Skeletal muscle satellite cell (primary cell): ENCODE measurements around the gene SSRP1.

ENCODE experiments used
- H3K27me3 ChIP-seq: 2 replicates; pipeline ENCODE4 v1.7.0; 2013; ENCODE audit warnings: low read length; ENCODE audit not compliant: control insufficient read depth, insufficient read depth
- H3K36me3 ChIP-seq: 2 replicates; pipeline ENCODE4 v1.7.0; 2013; ENCODE audit warnings: mild to moderate bottlenecking, control low read depth, low read length; ENCODE audit not compliant: insufficient read depth
- H3K4me1 ChIP-seq: 2 replicates; pipeline ENCODE4 v1.7.0; 2013; ENCODE audit warnings: low read length; ENCODE audit not compliant: control insufficient read depth, insufficient read depth
- H3K4me2 ChIP-seq: 2 replicates; pipeline ENCODE4 v1.7.0; 2013; ENCODE audit warnings: mild to moderate bottlenecking, low read length
- H3K4me3 ChIP-seq: 2 replicates; pipeline ENCODE4 v1.7.0; 2013; ENCODE audit warnings: low read length
- H3K9ac ChIP-seq: 2 replicates; pipeline ENCODE4 v1.7.0; 2013; ENCODE audit warnings: mild to moderate bottlenecking, low read depth, low read length, moderate library complexity
- H3K9me3 ChIP-seq: replicated peaks from 2 replicates; pipeline ENCODE4 v1.7.0; 2013; ENCODE audit warnings: mild to moderate bottlenecking, control low read depth, low read length

The SSRP1 gene

GRCh38 chr11:57332694-57333440 lies 2.8 kb downstream of the SSRP1 start:
- Histone ChIP-seq H3K36me3 (peaks cover 63% of the 10 kb centered on the region), H3K9me3 (no peaks in the 10 kb centered on the region)

DNA sequence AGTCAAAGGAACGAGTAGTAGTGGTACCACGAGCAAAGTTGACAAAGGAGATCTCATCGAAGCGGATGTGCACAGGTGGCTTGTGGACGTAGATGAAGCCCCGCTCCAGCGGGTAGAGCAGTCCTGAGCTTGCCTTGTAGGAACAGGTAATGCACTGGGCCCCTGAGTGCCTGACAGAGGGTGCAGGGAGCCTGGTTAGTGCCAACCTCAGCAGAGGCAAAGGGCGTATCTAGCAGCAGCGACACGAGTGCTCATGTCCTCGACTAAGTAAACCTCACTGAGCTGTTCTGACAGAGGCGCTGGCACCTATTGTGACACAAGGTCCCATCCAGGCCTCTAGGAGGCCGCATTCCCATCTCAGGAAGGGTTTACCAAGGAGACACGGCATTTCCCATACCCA lies 4.0 kb downstream of the SSRP1 start:
- Histone ChIP-seq H3K4me1 (peaks cover 18% of the 10 kb centered on the region), H3K9ac (no peak overlapping the region), H3K4me2 (no peak overlapping the region), H3K4me3 (no peak overlapping the region), H3K36me3 (peaks cover 75% of the 10 kb centered on the region), H3K9me3 (no peaks in the 10 kb centered on the region), H3K27me3 (no peaks in the 10 kb centered on the region)

More at GRCh38 chr11:57332694-57333440, 2.8 kb downstream of the SSRP1 start:
- Histone ChIP-seq H3K9ac (no peak overlapping the region), H3K4me1 (peaks cover 18% of the 10 kb centered on the region), H3K27me3 (no peaks in the 10 kb centered on the region), H3K4me2 (no peak overlapping the region), H3K4me3 (no peak overlapping the region)

GRCh38 chr11:57330029-57330428 lies 5.7 kb downstream of the SSRP1 start:
- Histone ChIP-seq H3K27me3 (no peaks in the 10 kb centered on the region), H3K4me3 (no peak overlapping the region), H3K9me3 (no peaks in the 10 kb centered on the region), H3K36me3 (peaks cover 84% of the 10 kb centered on the region), H3K9ac (no peak overlapping the region), H3K4me2 (no peak overlapping the region), H3K4me1 (peaks cover 27% of the 10 kb centered on the region)

GRCh38 chr11:57327721-57328120 lies 8.0 kb downstream of the SSRP1 start:
- no peak overlapping the region for H3K4me2 ChIP-seq
- no peak overlapping the region for H3K4me3 ChIP-seq
- no peak overlapping the region for H3K9ac ChIP-seq
- peaks cover 68% of the 10 kb centered on the region for H3K36me3 ChIP-seq
- no peaks in the 10 kb centered on the region for H3K27me3 ChIP-seq
- H3K4me1 ChIP-seq, result peaks cover 29% of the 10 kb centered on the region
- no peaks in the 10 kb centered on the region for H3K9me3 ChIP-seq

DNA sequence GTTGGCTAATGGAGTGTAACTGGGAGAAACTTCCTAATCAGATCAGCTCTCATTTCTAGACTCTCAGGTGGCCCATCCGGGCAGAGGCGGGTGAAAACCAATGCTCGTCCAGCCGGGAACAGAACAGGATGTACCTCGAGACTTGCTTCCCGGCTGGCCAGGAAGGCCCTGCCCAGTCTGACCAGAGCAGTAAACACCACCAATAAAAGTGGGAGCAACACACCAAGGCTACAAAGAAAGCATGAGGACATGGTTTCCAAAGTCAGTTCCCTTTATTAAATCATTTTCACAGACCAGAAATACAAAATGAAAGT lies 10.0 kb downstream of the SSRP1 start:
- Histone ChIP-seq H3K36me3 (peaks cover 52% of the 10 kb centered on the region), H3K9ac (peak overlapping the region; percentile 88)

GRCh38 chr11:57324886-57325734 lies 10.6 kb downstream of the SSRP1 start, which contains the start of gene TNKS1BP1:
TSS of gene TNKS1BP1 (minus strand) at chr11:57324952. CDS start at chr11:57321885, 3,067 bp downstream.
- no peaks in the 10 kb centered on the region for H3K9me3 ChIP-seq
- no peaks in the 10 kb centered on the region for H3K27me3 ChIP-seq
- H3K4me2 ChIP-seq, result peak within 1 kb of the TSS; percentile 95
- peak within 1 kb of the TSS; percentile 91 for H3K4me3 ChIP-seq
- peaks cover 49% of the 10 kb centered on the region for H3K4me1 ChIP-seq
- peaks cover 53% of the 10 kb centered on the region for H3K36me3 ChIP-seq
- H3K9ac ChIP-seq, result peak within 1 kb of the TSS; percentile 91

More for the DNA sequence above, 10.0 kb downstream of the SSRP1 start:
- Histone ChIP-seq H3K4me2 (peak overlapping the region; percentile 85), H3K27me3 (no peaks in the 10 kb centered on the region), H3K4me3 (peak overlapping the region; percentile 91), H3K4me1 (peaks cover 48% of the 10 kb centered on the region), H3K9me3 (no peaks in the 10 kb centered on the region)

DNA sequence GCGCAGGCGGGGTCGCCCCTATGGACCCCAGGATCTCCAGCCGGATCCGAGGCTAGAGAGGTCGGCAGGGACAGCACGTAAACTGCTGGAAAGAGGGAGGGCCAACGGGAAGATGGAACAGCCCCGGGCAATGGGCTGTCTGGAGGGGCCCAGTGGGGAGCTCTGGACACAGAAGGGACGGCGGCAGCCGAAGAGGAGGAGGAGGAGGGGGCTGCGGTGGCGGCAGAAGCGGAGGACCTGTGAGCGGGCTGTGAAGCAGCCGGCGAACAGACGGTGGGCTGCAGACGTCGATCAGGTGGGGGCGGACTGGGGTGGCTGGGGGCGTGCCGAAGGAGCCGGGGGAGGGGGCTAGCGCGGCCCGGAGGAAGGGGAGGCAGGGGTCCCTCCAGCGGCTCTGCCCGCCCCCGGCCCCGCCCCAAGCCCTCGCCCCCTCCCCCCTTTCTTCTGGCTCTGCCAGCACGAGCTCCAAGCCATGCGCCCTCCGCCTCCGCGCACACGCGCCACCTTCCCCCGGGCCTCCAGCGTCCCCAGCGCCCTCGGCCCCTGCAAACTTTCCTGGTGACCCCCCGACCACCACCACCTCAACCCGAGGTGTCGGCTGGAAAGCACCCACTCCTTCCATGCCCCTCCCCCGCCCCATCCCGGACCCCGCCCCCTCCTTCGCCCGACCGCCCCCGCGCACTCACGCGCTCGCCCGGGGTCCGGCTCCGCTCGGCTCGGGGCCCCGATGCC lies 11.4 kb downstream of the SSRP1 start:
- Histone ChIP-seq H3K9me3 (no peaks in the 10 kb centered on the region), H3K9ac (peak overlapping the region; percentile 91), H3K4me3 (peak overlapping the region; percentile 91), H3K36me3 (peaks cover 50% of the 10 kb centered on the region), H3K4me2 (peak overlapping the region; percentile 95), H3K27me3 (no peaks in the 10 kb centered on the region), H3K4me1 (peaks cover 49% of the 10 kb centered on the region)

DNA sequence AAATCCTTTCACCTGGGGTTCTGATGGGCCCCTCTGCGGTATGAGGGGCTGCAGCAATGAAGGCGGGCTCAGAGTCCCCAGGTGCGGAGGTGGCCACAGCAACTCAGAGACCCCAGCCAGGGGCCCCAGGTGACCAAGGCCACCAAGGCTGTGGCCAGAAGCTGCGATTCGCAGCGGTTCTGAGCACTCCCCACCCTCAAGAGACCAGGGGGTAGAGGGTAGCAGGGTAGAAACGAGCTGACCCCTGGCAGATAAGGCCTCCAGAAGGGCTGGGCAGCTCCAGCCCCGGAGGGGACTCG lies 11.9 kb downstream of the SSRP1 start:
- H3K4me2 ChIP-seq, result peak overlapping the region; percentile 95
- peak overlapping the region; percentile 91 for H3K9ac ChIP-seq
- H3K4me3 ChIP-seq, result peak overlapping the region; percentile 91
- peaks cover 49% of the 10 kb centered on the region for H3K4me1 ChIP-seq
- H3K36me3 ChIP-seq, result peaks cover 48% of the 10 kb centered on the region
- H3K9me3 ChIP-seq, result no peaks in the 10 kb centered on the region
- no peaks in the 10 kb centered on the region for H3K27me3 ChIP-seq

- Histone ChIP-seq H3K27me3 (no peaks in the 10 kb centered on the region), H3K9ac (peak overlapping the region; percentile 91), H3K9me3 (no peaks in the 10 kb centered on the region), H3K36me3 (peaks cover 47% of the 10 kb centered on the region), H3K4me1 (peaks cover 53% of the 10 kb centered on the region), H3K4me3 (peak overlapping the region; percentile 91), H3K4me2 (peak overlapping the region; percentile 95)
Observed at GRCh38 chr11:57323167-57323854, 12.4 kb downstream of the SSRP1 start.

DNA sequence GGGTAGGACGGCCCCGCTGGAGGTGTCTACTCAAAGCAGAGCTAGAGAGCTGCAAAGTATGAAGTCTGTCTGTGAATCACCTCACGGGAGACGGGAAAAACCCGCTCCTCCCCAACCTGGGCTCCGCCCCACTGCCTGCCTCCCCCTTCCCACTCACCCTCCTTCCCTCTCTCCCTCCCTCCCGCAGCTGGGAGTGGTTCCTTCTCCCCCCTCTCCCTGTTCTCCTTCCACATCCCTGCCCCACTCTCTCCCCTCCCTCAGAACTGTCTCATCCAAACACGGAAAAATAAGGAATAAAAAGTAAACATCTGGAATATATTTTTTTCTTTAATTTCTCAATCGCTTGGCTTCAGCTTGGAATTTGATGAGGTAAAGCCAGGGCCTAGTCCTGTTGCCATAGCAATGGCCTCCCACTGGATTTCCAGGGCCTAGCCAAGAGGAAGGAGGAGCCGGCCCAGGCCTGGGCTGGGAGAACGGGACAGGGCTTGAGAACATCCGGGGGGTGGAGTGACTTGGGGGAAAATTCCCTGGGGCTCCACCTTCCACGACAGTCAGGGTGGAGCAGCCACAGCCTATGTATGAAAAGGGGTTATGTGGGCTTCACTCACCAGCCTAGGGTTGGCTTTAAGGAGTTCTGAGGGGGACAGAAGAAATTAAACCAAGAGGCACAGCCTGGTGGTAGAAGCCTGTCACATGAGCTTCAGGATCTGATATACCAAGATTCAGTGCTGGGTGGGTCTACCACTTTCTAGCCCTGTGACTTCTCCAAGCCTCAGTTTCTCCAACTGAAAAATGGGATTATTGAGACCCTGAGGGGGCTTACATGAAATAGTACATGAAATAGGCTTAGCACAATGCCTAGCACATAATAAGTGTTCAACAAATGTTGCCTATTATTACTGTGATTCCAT lies 13.2 kb downstream of the SSRP1 start:
- H3K9ac ChIP-seq, result peak overlapping the region; percentile 91
- H3K9me3 ChIP-seq, result no peaks in the 10 kb centered on the region
- peaks cover 57% of the 10 kb centered on the region for H3K4me1 ChIP-seq
- peak overlapping the region; percentile 95 for H3K4me2 ChIP-seq
- peak overlapping the region; percentile 91 for H3K4me3 ChIP-seq
- peaks cover 47% of the 10 kb centered on the region for H3K36me3 ChIP-seq
- H3K27me3 ChIP-seq, result no peaks in the 10 kb centered on the region
